Prostate gland (tissue), 2 donors: ENCODE measurements around the gene SIX2.

ENCODE experiments used
- POLR2A ChIP-seq: fragments of 450-650 bp; IDR thresholded peaks from one replicate; pipeline ENCODE4 v1.6.1; 2016; ENCODE audit warnings: antibody characterized with exemption, mild to moderate bottlenecking
- POLR2AphosphoS5 ChIP-seq: sonication (generic); formaldehyde crosslinking; IDR thresholded peaks from one replicate; pipeline ENCODE4 v1.6.1; 2017; ENCODE audit warnings: antibody characterized with exemption
- TF ChIP-seq, protein P1 (sequence below), 4 experiments: fragments of 200-600 bp in 2 of 4; fragments of 450-650 bp in 2 of 4; sonication (generic) in 2 of 4; IDR thresholded peaks; 1 replicate in 3 of 4; 2 replicates in 1 of 4; pipeline ENCODE4 v1.5.1; 2016 to 2019; ENCODE audit warnings: antibody characterized with exemption in 4 of 4, mild to moderate bottlenecking in 2 of 4, moderate library complexity in 2 of 4

DNA sequence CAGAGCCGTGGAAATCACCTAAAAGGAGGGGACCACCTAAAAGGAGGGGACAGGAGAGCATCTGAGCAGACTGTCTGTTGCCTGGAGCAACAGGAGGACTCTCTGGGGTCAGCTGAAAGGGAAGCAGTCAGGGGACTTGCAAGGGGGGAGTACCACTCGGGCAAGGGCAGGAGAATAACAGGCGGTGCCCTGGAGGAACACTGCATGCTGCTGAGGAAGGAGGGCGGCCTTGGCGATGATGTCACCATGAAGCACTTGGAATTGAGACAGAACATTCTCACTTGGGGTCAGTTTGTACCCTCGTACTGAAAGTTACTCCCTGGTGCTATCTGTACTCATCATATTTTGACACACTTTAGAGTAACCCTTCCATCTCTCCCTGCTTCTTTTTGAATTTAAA lies 49.4 kb downstream of the SIX2 start:
- TF ChIP-seq, protein P1, sequence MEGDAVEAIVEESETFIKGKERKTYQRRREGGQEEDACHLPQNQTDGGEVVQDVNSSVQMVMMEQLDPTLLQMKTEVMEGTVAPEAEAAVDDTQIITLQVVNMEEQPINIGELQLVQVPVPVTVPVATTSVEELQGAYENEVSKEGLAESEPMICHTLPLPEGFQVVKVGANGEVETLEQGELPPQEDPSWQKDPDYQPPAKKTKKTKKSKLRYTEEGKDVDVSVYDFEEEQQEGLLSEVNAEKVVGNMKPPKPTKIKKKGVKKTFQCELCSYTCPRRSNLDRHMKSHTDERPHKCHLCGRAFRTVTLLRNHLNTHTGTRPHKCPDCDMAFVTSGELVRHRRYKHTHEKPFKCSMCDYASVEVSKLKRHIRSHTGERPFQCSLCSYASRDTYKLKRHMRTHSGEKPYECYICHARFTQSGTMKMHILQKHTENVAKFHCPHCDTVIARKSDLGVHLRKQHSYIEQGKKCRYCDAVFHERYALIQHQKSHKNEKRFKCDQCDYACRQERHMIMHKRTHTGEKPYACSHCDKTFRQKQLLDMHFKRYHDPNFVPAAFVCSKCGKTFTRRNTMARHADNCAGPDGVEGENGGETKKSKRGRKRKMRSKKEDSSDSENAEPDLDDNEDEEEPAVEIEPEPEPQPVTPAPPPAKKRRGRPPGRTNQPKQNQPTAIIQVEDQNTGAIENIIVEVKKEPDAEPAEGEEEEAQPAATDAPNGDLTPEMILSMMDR (IDR thresholded peaks at IDR 0.05) = no peak
- TF ChIP-seq POLR2AphosphoS5 (no peak), POLR2A (no peak)
